ENCODE results near the gene PAF1. TPM values are rescaled to one million over a fixed set of nuclear protein-coding genes. Genes with fewer than 3 reads are reported as not detected.

The PAF1 gene
- total RNA-seq, 1 donor from 2014 or later, result 32.5 TPM

DNA sequence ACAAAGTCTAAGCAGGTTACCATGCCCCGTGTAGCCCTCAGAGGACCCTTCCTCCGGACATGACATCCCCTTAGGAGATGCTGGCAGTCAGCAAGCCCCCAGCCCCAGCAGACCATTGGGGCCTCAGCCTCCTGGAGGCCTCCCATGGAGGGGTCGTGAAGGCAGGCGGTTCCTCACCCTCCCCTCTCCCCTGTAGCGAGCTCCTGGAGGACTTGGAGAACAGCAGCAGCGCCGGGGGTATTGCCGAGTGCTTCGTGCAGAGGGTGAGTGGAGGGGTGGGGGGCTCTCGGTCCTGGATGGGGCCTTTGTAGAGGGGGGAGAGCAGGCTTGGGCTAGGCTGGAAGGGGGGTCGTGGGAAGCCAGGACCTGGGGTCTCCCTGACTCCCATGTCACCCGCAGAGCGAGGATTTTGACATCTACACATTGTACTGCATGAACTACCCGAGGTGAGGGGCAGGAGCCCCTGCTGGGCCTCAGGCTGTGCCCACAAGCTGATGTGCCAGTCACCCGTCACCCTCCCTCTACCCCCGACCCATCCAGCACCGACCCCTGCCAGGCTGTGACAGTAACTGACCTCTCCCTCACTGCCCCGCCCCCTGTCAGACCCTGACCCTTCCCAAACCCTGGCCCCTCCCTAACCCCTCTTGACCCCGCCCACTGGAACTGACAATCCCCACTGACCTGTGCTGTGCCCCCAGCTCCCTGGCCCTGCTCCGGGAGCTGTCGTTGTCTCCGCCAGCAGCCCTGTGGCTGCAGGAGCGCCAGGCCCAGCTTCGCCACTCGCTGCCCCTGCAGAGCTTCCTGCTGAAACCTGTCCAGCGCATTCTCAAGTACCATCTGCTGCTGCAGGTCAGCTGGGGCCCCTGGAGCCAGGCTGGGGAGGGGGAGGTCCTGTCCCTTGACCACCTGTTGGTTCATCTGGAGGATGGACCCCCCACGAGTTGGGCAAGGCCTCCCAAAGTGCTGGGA lies 25.5 kb upstream of the PAF1 start:
- Mint-ChIP-seq H3K9me3 (ENCODE audit: low read depth) (no peaks in the 10 kb centered on the region), H3K4me3 (ENCODE audit: unreplicated experiment) (peak overlapping the region; percentile 97), H3K27me3 (ENCODE audit: low read depth) (no peaks in the 10 kb centered on the region), H3K36me3 (ENCODE audit: low read depth) (peaks cover 27% of the 10 kb centered on the region), H3K27ac (ENCODE audit: unreplicated experiment) (no peak overlapping the region), H3K4me1 (ENCODE audit: low read depth) (peaks cover 35% of the 10 kb centered on the region)
- no peak for DNase-seq (ENCODE audit: low spot score)
- TF ChIP-seq, protein P1, sequence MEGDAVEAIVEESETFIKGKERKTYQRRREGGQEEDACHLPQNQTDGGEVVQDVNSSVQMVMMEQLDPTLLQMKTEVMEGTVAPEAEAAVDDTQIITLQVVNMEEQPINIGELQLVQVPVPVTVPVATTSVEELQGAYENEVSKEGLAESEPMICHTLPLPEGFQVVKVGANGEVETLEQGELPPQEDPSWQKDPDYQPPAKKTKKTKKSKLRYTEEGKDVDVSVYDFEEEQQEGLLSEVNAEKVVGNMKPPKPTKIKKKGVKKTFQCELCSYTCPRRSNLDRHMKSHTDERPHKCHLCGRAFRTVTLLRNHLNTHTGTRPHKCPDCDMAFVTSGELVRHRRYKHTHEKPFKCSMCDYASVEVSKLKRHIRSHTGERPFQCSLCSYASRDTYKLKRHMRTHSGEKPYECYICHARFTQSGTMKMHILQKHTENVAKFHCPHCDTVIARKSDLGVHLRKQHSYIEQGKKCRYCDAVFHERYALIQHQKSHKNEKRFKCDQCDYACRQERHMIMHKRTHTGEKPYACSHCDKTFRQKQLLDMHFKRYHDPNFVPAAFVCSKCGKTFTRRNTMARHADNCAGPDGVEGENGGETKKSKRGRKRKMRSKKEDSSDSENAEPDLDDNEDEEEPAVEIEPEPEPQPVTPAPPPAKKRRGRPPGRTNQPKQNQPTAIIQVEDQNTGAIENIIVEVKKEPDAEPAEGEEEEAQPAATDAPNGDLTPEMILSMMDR (IDR thresholded peaks at IDR 0.05), result no peak

DNA sequence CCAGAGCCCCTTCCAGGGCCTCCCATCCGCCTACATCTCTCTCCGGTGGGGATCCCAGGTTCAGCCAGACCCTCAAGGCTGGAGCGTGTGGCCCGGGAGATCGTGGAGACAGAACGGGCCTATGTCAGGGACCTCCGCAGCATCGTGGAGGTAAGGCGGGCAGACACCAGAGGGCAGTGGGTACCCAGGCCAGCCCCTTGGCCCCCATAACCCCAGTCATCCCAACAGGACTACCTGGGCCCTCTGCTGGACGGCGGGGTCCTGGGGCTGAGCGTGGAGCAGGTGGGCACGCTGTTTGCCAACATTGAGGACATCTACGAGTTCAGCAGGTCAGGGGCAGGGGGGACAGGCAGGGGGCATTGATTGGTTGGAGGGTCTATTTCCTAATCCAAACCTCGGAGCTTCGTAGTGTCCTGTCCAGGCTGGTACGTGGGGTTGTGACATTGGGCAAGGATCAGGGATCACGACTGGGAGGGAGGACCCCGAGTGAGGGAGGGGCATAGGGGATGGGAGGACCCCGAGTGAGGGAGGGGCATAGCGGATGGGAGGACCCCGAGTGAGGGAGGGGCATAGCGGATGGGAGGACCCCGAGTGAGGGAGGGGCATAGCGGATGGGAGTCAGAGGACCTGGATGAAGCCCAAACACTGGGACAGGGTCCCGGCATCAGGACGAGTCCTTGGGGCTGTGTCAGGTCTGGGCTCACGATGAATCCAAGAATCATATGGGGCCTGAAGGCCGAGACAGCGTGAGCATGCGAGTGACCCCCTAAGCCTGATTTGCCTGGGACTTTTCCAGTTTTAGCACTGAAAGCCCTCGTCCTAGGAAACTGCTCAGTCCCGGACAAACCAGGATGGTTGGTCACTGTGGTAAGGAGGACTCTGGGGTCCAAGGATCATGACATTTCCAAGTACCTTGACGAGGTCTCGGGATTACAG lies 24.5 kb upstream of the PAF1 start:
- peaks cover 23% of the 10 kb centered on the region for H3K36me3 Mint-ChIP-seq (ENCODE audit: low read depth)
- no peak for DNase-seq (ENCODE audit: low spot score)

DNA sequence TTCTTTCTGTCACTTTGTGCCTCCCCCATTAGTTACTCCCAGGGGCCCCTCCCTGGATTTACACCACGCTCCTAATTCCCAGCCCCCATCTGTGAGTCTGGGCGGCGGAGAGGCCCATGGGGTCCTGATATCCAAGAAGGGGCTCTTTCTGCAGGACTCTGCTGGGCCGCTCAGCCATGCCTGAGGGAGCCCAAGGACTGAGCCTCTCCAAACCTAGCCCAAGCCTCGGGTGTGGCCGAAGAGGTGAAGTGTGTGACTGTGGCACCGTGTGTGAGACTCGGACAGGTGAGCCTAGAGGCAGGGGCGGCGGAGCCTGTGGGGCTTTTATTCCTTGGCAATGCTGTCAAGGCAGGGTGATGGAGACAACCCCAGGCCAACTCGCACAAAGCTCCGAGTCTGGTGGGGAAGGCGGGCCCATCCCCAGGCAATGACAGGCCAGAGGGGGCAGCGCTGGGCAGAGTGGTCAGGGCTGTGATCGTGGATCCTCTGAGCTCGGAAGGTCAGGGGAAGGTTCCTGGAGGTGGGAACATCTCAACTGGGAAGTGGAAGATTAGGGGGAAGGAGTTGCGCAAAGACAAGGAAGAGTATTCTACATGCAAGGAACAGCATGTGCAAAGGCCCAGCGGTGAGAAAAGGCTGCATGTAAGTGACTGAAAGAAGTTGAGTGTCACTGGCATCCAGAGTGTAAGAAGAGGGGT lies 23.2 kb upstream of the PAF1 start:
- no peak for DNase-seq (ENCODE audit: low spot score)
- Mint-ChIP-seq H3K27ac (ENCODE audit: unreplicated experiment) (peak overlapping the region; percentile 96), H3K4me1 (ENCODE audit: low read depth) (peaks cover 51% of the 10 kb centered on the region), H3K36me3 (ENCODE audit: low read depth) (peaks cover 19% of the 10 kb centered on the region), H3K9me3 (ENCODE audit: low read depth) (no peaks in the 10 kb centered on the region), H3K4me3 (ENCODE audit: unreplicated experiment) (peak overlapping the region; percentile 97), H3K27me3 (ENCODE audit: low read depth) (no peaks in the 10 kb centered on the region)
- TF ChIP-seq, protein P1 (IDR thresholded peaks at IDR 0.05), result peak; percentile 50

More for the DNA sequence above, 24.5 kb upstream of the PAF1 start:
- Mint-ChIP-seq H3K9me3 (ENCODE audit: low read depth) (no peaks in the 10 kb centered on the region), H3K27me3 (ENCODE audit: low read depth) (no peaks in the 10 kb centered on the region), H3K27ac (ENCODE audit: unreplicated experiment) (peak overlapping the region; percentile 32), H3K4me3 (ENCODE audit: unreplicated experiment) (peak overlapping the region; percentile 97), H3K4me1 (ENCODE audit: low read depth) (peaks cover 45% of the 10 kb centered on the region)
- TF ChIP-seq, protein P1 (IDR thresholded peaks at IDR 0.05), result no peak

DNA sequence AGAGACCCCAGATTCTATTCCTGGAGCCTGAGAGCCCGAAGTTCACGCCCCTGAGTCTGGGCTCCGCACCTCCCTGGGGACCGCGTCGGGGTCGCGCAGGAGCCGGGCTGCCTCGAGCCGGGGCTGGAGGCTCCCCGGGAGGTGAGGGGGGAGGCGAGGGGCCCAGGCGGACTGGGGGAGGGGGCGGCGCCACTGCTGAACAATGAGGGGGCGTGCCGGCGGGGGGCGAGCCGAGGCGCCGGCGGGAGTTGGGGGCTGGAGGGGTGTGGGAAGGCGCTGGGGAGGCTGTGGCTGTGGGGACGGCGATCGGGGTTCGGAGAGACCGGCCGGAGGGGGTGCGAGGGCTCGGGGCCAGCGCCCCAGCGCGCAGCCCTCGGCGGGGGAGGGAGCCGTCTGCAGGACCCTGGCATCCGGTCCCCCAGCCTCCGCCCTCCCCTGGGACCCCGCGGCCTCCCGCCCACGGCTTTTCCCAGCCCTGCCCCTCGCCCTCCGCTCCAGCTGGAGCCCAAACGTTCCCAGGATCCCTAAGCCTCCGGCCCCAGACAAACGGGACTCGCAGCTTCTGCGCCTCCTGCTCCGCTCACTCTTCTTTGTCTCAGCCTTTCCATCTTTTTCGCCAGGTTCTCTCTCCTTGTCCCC lies 22.5 kb upstream of the PAF1 start:
- H3K9me3 Mint-ChIP-seq (ENCODE audit: low read depth), result no peaks in the 10 kb centered on the region
- TF ChIP-seq, protein P1 (IDR thresholded peaks at IDR 0.05), result no peak
- DNase-seq (ENCODE audit: low spot score), result no peak

More for the DNA sequence above, 22.5 kb upstream of the PAF1 start:
- H3K4me1 Mint-ChIP-seq (ENCODE audit: low read depth), result peaks cover 58% of the 10 kb centered on the region
- peak overlapping the region; percentile 96 for H3K27ac Mint-ChIP-seq (ENCODE audit: unreplicated experiment)
- H3K36me3 Mint-ChIP-seq (ENCODE audit: low read depth), result peaks cover 20% of the 10 kb centered on the region
- peak overlapping the region; percentile 97 for H3K4me3 Mint-ChIP-seq (ENCODE audit: unreplicated experiment)
- H3K27me3 Mint-ChIP-seq (ENCODE audit: low read depth), result no peaks in the 10 kb centered on the region
